Measurements from ENCODE around the gene PLEKHF1.

- TF ChIP-seq CTCF (IDR thresholded peaks at IDR 0.05 in 4 of 5, conservative IDR thresholded peaks at IDR 0.05 in 1 of 5) (no peak), POLR2A (IDR thresholded peaks at IDR 0.05) (peak in 1 of 2 donors; percentile 12)
These were observed 15.2 kb downstream of the PLEKHF1 start for GRCh38 chr19:29680447-29680846.

Measured in gastrocnemius medialis (tissue), 4 donors.